GM23248 (cell line): ENCODE results near the gene OR2AJ1. TPM values are rescaled to one million over a fixed set of nuclear protein-coding genes. Genes with fewer than 3 reads are reported as not detected.

ENCODE experiments used
- DNase-seq: peaks from one replicate; pipeline ENCODE4 v3.0.0-alpha.2; 2015
- H2AFZ ChIP-seq: fragments of 200-600 bp; sonication (generic); 2 replicates; pipeline ENCODE4 v1.6.1; 2016; ENCODE audit warnings: antibody characterized with exemption
- H3F3A ChIP-seq: fragments of 200-600 bp; sonication (generic); 2 replicates; pipeline ENCODE4 v1.6.1; 2016; ENCODE audit warnings: mild to moderate bottlenecking, antibody characterized with exemption, mixed run types; ENCODE audit not compliant: insufficient read depth
- H3K27ac ChIP-seq: fragments of 200-600 bp; sonication (generic); 2 replicates; pipeline ENCODE4 v1.5.1; 2016; ENCODE audit warnings: mild to moderate bottlenecking
- H3K27me3 ChIP-seq: fragments of 200-600 bp; sonication (generic); replicated peaks from 2 replicates; pipeline ENCODE4 v1.6.1; 2016; ENCODE audit warnings: mild to moderate bottlenecking; ENCODE audit not compliant: insufficient read depth
- H3K36me3 ChIP-seq: fragments of 200-600 bp; sonication (generic); 2 replicates; pipeline ENCODE4 v1.6.1; 2016; ENCODE audit warnings: low read depth, mild to moderate bottlenecking
- H3K4me1 ChIP-seq: fragments of 200-600 bp; sonication (generic); 2 replicates; pipeline ENCODE4 v1.6.1; 2016; ENCODE audit warnings: mild to moderate bottlenecking; ENCODE audit not compliant: insufficient read depth
- H3K4me2 ChIP-seq: fragments of 200-600 bp; sonication (generic); one replicate; pipeline ENCODE4 v1.6.1; 2016; ENCODE audit warnings: mild to moderate bottlenecking; ENCODE audit not compliant: unreplicated experiment
- H3K4me3 ChIP-seq: fragments of 200-600 bp; sonication (generic); 2 replicates; pipeline ENCODE4 v1.5.1; 2016; ENCODE audit warnings: mild to moderate bottlenecking
- H3K79me2 ChIP-seq: fragments of 200-600 bp; sonication (generic); 2 replicates; pipeline ENCODE4 v1.6.1; 2016; ENCODE audit warnings: mild to moderate bottlenecking; ENCODE audit not compliant: insufficient read depth
- H3K9ac ChIP-seq: fragments of 200-600 bp; sonication (generic); 2 replicates; pipeline ENCODE4 v1.6.1; 2016; ENCODE audit warnings: mild to moderate bottlenecking
- H3K9me2 ChIP-seq: fragments of 200-600 bp; sonication (generic); 2 replicates; pipeline ENCODE4 v1.6.1; 2016; ENCODE audit warnings: mixed run types, mild to moderate bottlenecking, moderate library complexity; ENCODE audit not compliant: insufficient read depth
- H3K9me3 ChIP-seq: fragments of 200-600 bp; sonication (generic); one replicate; pipeline ENCODE4 v1.6.1; 2017; ENCODE audit warnings: low read depth
- H4K20me1 ChIP-seq: fragments of 200-600 bp; sonication (generic); 2 replicates; pipeline ENCODE4 v1.6.0; 2016; ENCODE audit not compliant: insufficient read depth
- EZH2 ChIP-seq: fragments of 200-600 bp; sonication (generic); IDR thresholded peaks from 2 replicates; pipeline ENCODE4 v1.6.1; 2018; ENCODE audit warnings: antibody characterized with exemption, mild to moderate bottlenecking; ENCODE audit not compliant: insufficient read depth, poor library complexity, severe bottlenecking
- EZH2phosphoT487 ChIP-seq: fragments of 200-600 bp; sonication (generic); IDR thresholded peaks from 2 replicates; pipeline ENCODE4 v1.6.1; 2018; ENCODE audit warnings: antibody characterized with exemption, moderate library complexity, mild to moderate bottlenecking, low read depth; ENCODE audit not compliant: insufficient read depth
- WGBS, 2 experiments: methylation state at CpG; one replicate each; pipeline ENCODE4 v1.1.6; 2015 to 2017; ENCODE audit warnings: low lambda C conversion rate in 2 of 2, low coverage in 1 of 2; ENCODE audit errors: missing lambda C conversion rate in 2 of 2; 5-methylcytosine and 5-hydroxymethylcytosine counted together
- in situ Hi-C: fragments of 300-500 bp; cut with MboI; formaldehyde crosslinking; loops from 2 replicates; pipeline ENCODE4 v1.15.0; 2020
- polyA plus RNA-seq: library from polyadenylated mRNA; unstranded; fragments of >200 nt; fragmentation: Nextera tagmentation; extraction: Ambion mirVana; gene quantifications from 2 replicates; pipeline ENCODE4 v1.2.1, GENCODE V29; 2016
- total RNA-seq: library from RNA; depleted of rRNA; stranded (reverse); fragments of >200 nt; shearing (Covaris generic); gene quantifications from 2 replicates; pipeline ENCODE4 v1.2.3, GENCODE V29; 2014

Gene OR2AJ1
- total and polyA plus RNA-seq, 2 experiments from 2014 or later, result not detected

GRCh38 chr1:247895976-247896375 is 28.7 kb upstream of the OR2AJ1 start:
- Histone ChIP-seq H2AFZ (no peak overlapping the region), H3K79me2 (no peaks in the 10 kb centered on the region), H3K4me2 (no peak overlapping the region), H3K4me1 (no peaks in the 10 kb centered on the region), H3K9ac (no peak overlapping the region), H3K9me2 (no peaks in the 10 kb centered on the region), H3K9me3 (no peaks in the 10 kb centered on the region), H3F3A (no peaks in the 10 kb centered on the region), H4K20me1 (no peaks in the 10 kb centered on the region), H3K27ac (no peak overlapping the region), H3K27me3 (no peaks in the 10 kb centered on the region), H3K4me3 (no peak overlapping the region), H3K36me3 (no peaks in the 10 kb centered on the region)
- in situ Hi-C loops, result no loop called here
- TF ChIP-seq EZH2phosphoT487 (no peak), EZH2 (no peak)
- DNase-seq, result no peak
- WGBS, 2 experiments, result 67 to 74% methylated on average over 14 of the region's 14 CpGs

GRCh38 chr1:247904122-247904521 is 20.6 kb upstream of the OR2AJ1 start:
- no peaks in the 10 kb centered on the region for H3K27me3 ChIP-seq
- no peak overlapping the region for H3K27ac ChIP-seq
- DNase-seq, result no peak
- no peaks in the 10 kb centered on the region for H3K36me3 ChIP-seq
- H3K9me2 ChIP-seq, result no peaks in the 10 kb centered on the region
- 15 to 17% methylated on average over 6 of the region's 6 CpGs for WGBS, 2 experiments
- H4K20me1 ChIP-seq, result no peaks in the 10 kb centered on the region
- no peaks in the 10 kb centered on the region for H3K4me1 ChIP-seq
- TF ChIP-seq EZH2phosphoT487 (no peak), EZH2 (no peak)
- H3K9me3 ChIP-seq, result no peaks in the 10 kb centered on the region
- no peak overlapping the region for H3K9ac ChIP-seq
- no peak overlapping the region for H3K4me3 ChIP-seq
- in situ Hi-C loops, result no loop called here
- H3K4me2 ChIP-seq, result no peak overlapping the region
- no peaks in the 10 kb centered on the region for H3F3A ChIP-seq
- H3K79me2 ChIP-seq, result no peaks in the 10 kb centered on the region
- H2AFZ ChIP-seq, result no peak overlapping the region

GRCh38 chr1:247905181-247905580 is 19.5 kb upstream of the OR2AJ1 start:
- no peaks in the 10 kb centered on the region for H3K36me3 ChIP-seq

GRCh38 chr1:247905910-247906503 is 18.7 kb upstream of the OR2AJ1 start:
- Histone ChIP-seq H3K9me2 (no peaks in the 10 kb centered on the region), H2AFZ (no peak overlapping the region), H3K36me3 (no peaks in the 10 kb centered on the region), H4K20me1 (no peaks in the 10 kb centered on the region), H3K9ac (no peak overlapping the region), H3K79me2 (no peaks in the 10 kb centered on the region), H3K27ac (no peak overlapping the region), H3K9me3 (no peaks in the 10 kb centered on the region), H3K27me3 (no peaks in the 10 kb centered on the region), H3F3A (no peaks in the 10 kb centered on the region), H3K4me1 (no peaks in the 10 kb centered on the region), H3K4me3 (no peak overlapping the region), H3K4me2 (no peak overlapping the region)
- TF ChIP-seq EZH2phosphoT487 (no peak), EZH2 (no peak)
- in situ Hi-C loops, result no loop called here
- 37 to 40% methylated on average over 8 to 9 of the region's 9 CpGs for WGBS, 2 experiments
- no peak for DNase-seq

More at GRCh38 chr1:247905181-247905580, 19.5 kb upstream of the OR2AJ1 start:
- in situ Hi-C loops, result no loop called here
- Histone ChIP-seq H3K27ac (no peak overlapping the region), H3K4me3 (no peak overlapping the region), H3K4me2 (no peak overlapping the region), H3K9ac (no peak overlapping the region), H3K27me3 (no peaks in the 10 kb centered on the region), H4K20me1 (no peaks in the 10 kb centered on the region), H2AFZ (no peak overlapping the region), H3K4me1 (no peaks in the 10 kb centered on the region), H3K9me3 (no peaks in the 10 kb centered on the region), H3K79me2 (no peaks in the 10 kb centered on the region), H3K9me2 (no peaks in the 10 kb centered on the region), H3F3A (no peaks in the 10 kb centered on the region)
- DNase-seq, result no peak
- WGBS, 2 experiments, result 52 to 53% methylated on average over 13 of the region's 13 CpGs
- TF ChIP-seq EZH2phosphoT487 (no peak), EZH2 (no peak)

GRCh38 chr1:247906504-247907047 is 18.1 kb upstream of the OR2AJ1 start:
- H3K4me1 ChIP-seq, result no peaks in the 10 kb centered on the region
- in situ Hi-C loops, result no loop called here
- no peaks in the 10 kb centered on the region for H3K79me2 ChIP-seq
- TF ChIP-seq EZH2phosphoT487 (no peak), EZH2 (no peak)
- 37 to 47% methylated on average over 7 of the region's 7 CpGs for WGBS, 2 experiments
- no peak overlapping the region for H3K4me3 ChIP-seq
- H3K4me2 ChIP-seq, result no peak overlapping the region
- no peaks in the 10 kb centered on the region for H3F3A ChIP-seq
- no peak overlapping the region for H3K27ac ChIP-seq
- no peak overlapping the region for H3K9ac ChIP-seq
- H3K36me3 ChIP-seq, result no peaks in the 10 kb centered on the region
- H3K9me3 ChIP-seq, result no peaks in the 10 kb centered on the region
- H3K27me3 ChIP-seq, result no peaks in the 10 kb centered on the region
- H3K9me2 ChIP-seq, result no peaks in the 10 kb centered on the region
- H4K20me1 ChIP-seq, result no peaks in the 10 kb centered on the region
- peak; percentile 9 for DNase-seq
- no peak overlapping the region for H2AFZ ChIP-seq
